Heart right ventricle (tissue), 16 donors: ENCODE results near the gene ALOX15B. TPM values are rescaled to one million over a fixed set of nuclear protein-coding genes. Genes with fewer than 3 reads are reported as not detected.

ENCODE experiments used
- ATAC-seq, 8 donors: fragments of 200-7000 bp; cut with Tn5 transposase; one replicate each; pipeline ENCODE4 v1.9.1; 2020; ENCODE audit warnings: mild to moderate bottlenecking in 8 of 8, moderate library complexity in 8 of 8, moderate number of reproducible peaks in 1 of 8
- DNase-seq, 2 donors: peaks; one replicate each; pipeline ENCODE4 v3.0.0-alpha.2; 2020
- H3K27ac ChIP-seq, 10 donors: fragments of 200-600 bp; sonication (generic) in 2 of 10; one replicate each; pipeline versions ENCODE4 v1.5.0 to v1.8.0; 2020 to 2022; ENCODE audit warnings: mild to moderate bottlenecking in 3 of 10
- H3K27me3 ChIP-seq, 7 donors: fragments of 200-600 bp; one replicate each; pipeline ENCODE4 v1.8.0; 2021 to 2022; ENCODE audit warnings: mild to moderate bottlenecking in 2 of 7
- H3K36me3 ChIP-seq, 9 donors: fragments of 200-600 bp; sonication (generic) in 1 of 9; one replicate each; pipeline versions ENCODE4 v1.5.0 to v1.8.0; 2020 to 2022; ENCODE audit warnings: mild to moderate bottlenecking in 2 of 9
- H3K4me1 ChIP-seq, 9 donors: fragments of 200-600 bp; sonication (generic) in 1 of 9; one replicate each; pipeline versions ENCODE4 v1.5.0 to v1.8.0; 2020 to 2022; ENCODE audit warnings: mild to moderate bottlenecking in 4 of 9
- H3K4me3 ChIP-seq, 10 donors: fragments of 200-600 bp; sonication (generic) in 2 of 10; one replicate each; pipeline versions ENCODE4 v1.5.0 to v1.8.0; 2020 to 2022; ENCODE audit warnings: mild to moderate bottlenecking in 7 of 10, moderate library complexity in 2 of 10
- H3K9me3 ChIP-seq, 11 donors: fragments of 200-600 bp in 10 of 11; sonication (generic) in 2 of 11; one replicate each; pipeline versions ENCODE4 v1.5.0 to v1.8.0; 2013 to 2022; ENCODE audit warnings: mild to moderate bottlenecking in 2 of 11, control low read depth in 1 of 11, moderate library complexity in 1 of 11
- CTCF ChIP-seq, 9 donors: fragments of 200-600 bp; sonication (generic) in 2 of 9; IDR thresholded peaks; one replicate each; pipeline versions ENCODE4 v1.5.0 to v1.8.0; 2021 to 2022; ENCODE audit warnings: antibody characterized with exemption in 9 of 9, mild to moderate bottlenecking in 5 of 9, moderate library complexity in 1 of 9
- WGBS, 2 donors: extraction: QIAGEN DNeasy Blood & Tissue Kit; methylation state at CpG; one replicate each; pipeline ENCODE4 v1.1.7; 2013; ENCODE audit warnings: inconsistent platforms in 1 of 2; 5-methylcytosine and 5-hydroxymethylcytosine counted together
- intact Hi-C, 10 donors: fragments of 100-400 bp; cut with DNase I; formaldehyde crosslinking; loops; one replicate each; pipeline versions ENCODE4 v1.11.1 to v1.14.2; 2022
- polyA plus RNA-seq, 2 donors: library from polyadenylated mRNA; stranded (reverse); fragments of 200-250 nt; gene quantifications; one replicate each; pipeline ENCODE4 v1.2.3, GENCODE V29; 2013
- total RNA-seq, 10 donors: library from RNA; stranded (reverse); fragmentation: NEBNext Ultra II Directional in 3 of 10; extraction: Animal tissue kit (Norgen Biotek cat#: 25700) in 3 of 10; gene quantifications; one replicate each; pipeline versions ENCODE4 v1.2.1 to v1.2.4, GENCODE V29; 2021 to 2023
- donor health status: Arrhythmogenic right ventricular cardiomyopathy.
- donor health status: ischemic (EF 13 %, LVEDD 7.1; RV severe dilation, severe dysfunction).
- donor health status: healthy with polysubstance abuse.
- donor health status: DM: no; HTN: yes; CAD: no.
- donor health status: DM: no; HTN: no; CAD: no.
- donor health status: ischemic (EF 25% LVEDD 6.9; RV normal size, moderate dysfunction).
- donor health status: ischemic (EF 25% LVEDD 5.7; RV mildly dilated, moderate dysfunction).
- donor health status: healthy.
- donor health status: DM: yes; HTN: yes; CAD: no.
- donor health status: Ischemic cardiomyopathy.
- donor health status: ischemic (EF 35%, LVEDD 5.7; RV mildly dilated, moderate dysfunction).
- donor health status: nonischemic (EF 11% LVEDD 7.7; RV severe dilation, severe dysfunction).
- donor health status: DM: yes; HTN: yes; CAD: no.
- donor health status: PGD.
- donor health status: ischemic (EF 29% LVEDD 5.4; RV normal size, mild dysfunction).
- donor health status: nonischemic (EF 23%, LVEDD 6.1; RV moderate dilation, normal function).

ALOX15B gene
- total and polyA plus RNA-seq, 12 donors: 0.10 to 1.3 (median 0.27) TPM; not detected in 6

- Histone ChIP-seq H3K36me3 (no peaks in the 10 kb centered on the region), H3K27me3 (peaks cover 0 to 2% (median 0%) of the 10 kb centered on the region in 7 donors), H3K9me3 (no peaks in the 10 kb centered on the region), H3K4me1 (peaks cover 0 to 28% (median 14%) of the 10 kb centered on the region in 9 donors), H3K4me3 (no peak overlapping the region), H3K27ac (peak overlapping the region in 1 of 10 donors; percentile 81)
- intact Hi-C loops: loop anchor here in 4 of 10 donors (5.0 kb wide), 3 partner anchors 131 to 251 kb away; no protein-coding TSS in a partner anchor
- 84% methylated on average over 3 of the region's 3 CpGs for WGBS, 2 donors
- no peak for DNase-seq
- no peak for TF ChIP-seq CTCF (IDR thresholded peaks at IDR 0.05)
- no peak for ATAC-seq
These were observed 45.9 kb upstream of the ALOX15B start for GRCh38 chr17:7992924-7993323.

GRCh38 chr17:7993972-7994589 lies 44.8 kb upstream of the ALOX15B start:
- DNase-seq (peak in 1 of 2 donors; percentile 46), ATAC-seq (peak in 6 of 8 donors; percentile 35 to 69 (median 46))
- Histone ChIP-seq H3K4me3 (no peak overlapping the region), H3K27ac (peak overlapping the region in 9 of 10 donors; percentile 35 to 84 (median 70)), H3K9me3 (no peaks in the 10 kb centered on the region), H3K27me3 (peaks cover 0 to 8% (median 0%) of the 10 kb centered on the region in 7 donors), H3K4me1 (peaks cover 0 to 28% (median 14%) of the 10 kb centered on the region in 9 donors), H3K36me3 (no peaks in the 10 kb centered on the region)
- intact Hi-C loops: loop anchor here in 4 of 10 donors (5.0 kb wide), 3 partner anchors 132 to 252 kb away; no protein-coding TSS in a partner anchor
- WGBS, 2 donors: 65 to 78% methylated on average over 27 of the region's 27 CpGs
- TF ChIP-seq CTCF (IDR thresholded peaks at IDR 0.05): no peak

- H3K27ac ChIP-seq: no peak overlapping the region
- no peaks in the 10 kb centered on the region for H3K36me3 ChIP-seq
- no peak for TF ChIP-seq CTCF (IDR thresholded peaks at IDR 0.05)
- H3K4me3 ChIP-seq: no peak overlapping the region
- WGBS, 2 donors: 97 to 98% methylated on average over 2 of the region's 2 CpGs
- no peaks in the 10 kb centered on the region for H3K9me3 ChIP-seq
- ATAC-seq (no peak), DNase-seq (no peak)
- H3K4me1 ChIP-seq: peaks cover 0 to 17% (median 7%) of the 10 kb centered on the region in 9 donors
- H3K27me3 ChIP-seq: peaks cover 0 to 21% (median 9%) of the 10 kb centered on the region in 7 donors
- intact Hi-C loops: loop anchor here in 1 of 10 donors (5.0 kb wide), 1 partner anchor 62 kb away; no protein-coding TSS in a partner anchor
These were observed 43.1 kb upstream of the ALOX15B start for GRCh38 chr17:7995724-7996123.

GRCh38 chr17:7997186-7997585 lies 41.7 kb upstream of the ALOX15B start:
- intact Hi-C loops: loop anchor here in 1 of 10 donors (5.0 kb wide), 1 partner anchor 60 kb away; no protein-coding TSS in a partner anchor
- Histone ChIP-seq H3K4me1 (peaks cover 0 to 17% (median 7%) of the 10 kb centered on the region in 9 donors), H3K36me3 (no peaks in the 10 kb centered on the region), H3K27me3 (peaks cover 4 to 36% (median 23%) of the 10 kb centered on the region in 7 donors), H3K27ac (peak overlapping the region in 8 of 10 donors; percentile 9 to 74 (median 50)), H3K9me3 (no peaks in the 10 kb centered on the region), H3K4me3 (no peak overlapping the region)
- DNase-seq: peak; percentile 25 to 62
- 11 to 12% methylated on average over 5 of the region's 5 CpGs for WGBS, 2 donors
- ATAC-seq: peak; percentile 61 to 96 (median 90)
- peak in 8 of 9 donors; percentile 15 to 69 (median 42) for TF ChIP-seq CTCF (IDR thresholded peaks at IDR 0.05)
